Gastroesophageal sphincter (tissue), 4 donors: ENCODE data around the gene ARNT2. TPM values are rescaled to one million over a fixed set of nuclear protein-coding genes. Genes with fewer than 3 reads are reported as not detected.

Experiments used
- ATAC-seq: fragments of 150-250 bp; one replicate; pipeline ENCODE4 v1.9.1; 2016; ENCODE audit warnings: mild to moderate bottlenecking, moderate library complexity
- H3K27ac ChIP-seq, 4 donors: fragments of 200-600 bp; sonication (generic) in 3 of 4; 1 replicate in 3 of 4; 2 replicates in 1 of 4; pipeline ENCODE4 v1.5.1; 2016 to 2019
- H3K27me3 ChIP-seq: fragments of 200-600 bp; sonication (generic); one replicate; pipeline ENCODE4 v1.5.1; 2019
- H3K36me3 ChIP-seq, 2 donors: fragments of 200-600 bp; sonication (generic); one replicate each; pipeline ENCODE4 v1.5.1; 2019; ENCODE audit warnings: control low read depth in 1 of 2
- H3K4me1 ChIP-seq, 3 donors: fragments of 200-600 bp; sonication (generic); 1 replicate in 2 of 3; 2 replicates in 1 of 3; pipeline ENCODE4 v1.5.1; 2016 to 2019; ENCODE audit warnings: control low read depth in 2 of 3
- H3K4me3 ChIP-seq, 2 donors: fragments of 200-600 bp; sonication (generic); one replicate each; pipeline ENCODE4 v1.5.1; 2019; ENCODE audit warnings: mild to moderate bottlenecking in 1 of 2, moderate library complexity in 1 of 2
- H3K9me3 ChIP-seq, 3 donors: fragments of 200-600 bp; sonication (generic); one replicate each; pipeline ENCODE4 v1.5.1; 2017 to 2019; ENCODE audit warnings: control low read depth in 2 of 3
- CTCF ChIP-seq, 4 experiments: fragments of 200-600 bp in 2 of 4; fragments of 450-650 bp in 2 of 4; sonication (generic) in 1 of 4; IDR thresholded peaks; one replicate each; pipeline ENCODE4 v1.5.1; 2017 to 2019; ENCODE audit warnings: antibody characterized with exemption in 4 of 4, mild to moderate bottlenecking in 2 of 4, moderate library complexity in 2 of 4
- EP300 ChIP-seq: sonication (generic); formaldehyde crosslinking; IDR thresholded peaks from one replicate; pipeline ENCODE4 v1.6.1; 2017; ENCODE audit warnings: antibody characterized with exemption, mild to moderate bottlenecking
- POLR2A ChIP-seq, 2 donors: fragments of 450-650 bp; IDR thresholded peaks; one replicate each; pipeline ENCODE4 v1.6.1; 2017; ENCODE audit warnings: antibody characterized with exemption in 2 of 2, mild to moderate bottlenecking in 2 of 2, moderate library complexity in 1 of 2
- POLR2AphosphoS5 ChIP-seq: sonication (generic); formaldehyde crosslinking; IDR thresholded peaks from one replicate; pipeline ENCODE4 v1.6.1; 2017; ENCODE audit warnings: antibody characterized with exemption
- WGBS, 2 donors: methylation state at CpG; one replicate each; pipeline ENCODE4 v1.1.5; 2018; ENCODE audit warnings: low coverage in 1 of 2; 5-methylcytosine and 5-hydroxymethylcytosine counted together
- total RNA-seq, 4 donors: library from RNA; depleted of rRNA; stranded (reverse); fragments of >200 nt; gene quantifications; one replicate each; pipeline ENCODE4 v1.1.0, GENCODE V29; 2016

ARNT2 gene
- total RNA-seq, 4 donors from 2014 or later = 6.7 to 11.6 (median 9.4) TPM

- 68 to 78% methylated on average over 2 of the region's 2 CpGs for WGBS, 2 donors
- no peak overlapping the region for H3K27ac ChIP-seq
- peaks cover 0 to 29% (median 5%) of the 10 kb centered on the region in 3 donors for H3K4me1 ChIP-seq
- no peaks in the 10 kb centered on the region for H3K27me3 ChIP-seq
- H3K36me3 ChIP-seq = no peaks in the 10 kb centered on the region
- no peak for ATAC-seq
- no peak overlapping the region for H3K4me3 ChIP-seq
- no peak for TF ChIP-seq EP300
- no peak for TF ChIP-seq CTCF (IDR thresholded peaks at IDR 0.05)
- TF ChIP-seq POLR2AphosphoS5 = no peak
- TF ChIP-seq POLR2A (IDR thresholded peaks at IDR 0.05) = no peak
- no peaks in the 10 kb centered on the region for H3K9me3 ChIP-seq
These were observed 91.3 kb downstream of the ARNT2 start for GRCh38 chr15:80495401-80495942.

- Histone ChIP-seq H3K9me3 (no peaks in the 10 kb centered on the region), H3K27ac (no peak overlapping the region), H3K4me1 (peaks cover 0 to 29% (median 5%) of the 10 kb centered on the region in 3 donors), H3K4me3 (no peak overlapping the region), H3K36me3 (no peaks in the 10 kb centered on the region), H3K27me3 (no peaks in the 10 kb centered on the region)
- 80 to 95% methylated on average over 1 to 2 of the region's 2 CpGs for WGBS, 2 donors
- TF ChIP-seq POLR2AphosphoS5 = no peak
- no peak for TF ChIP-seq EP300
- TF ChIP-seq POLR2A (IDR thresholded peaks at IDR 0.05) = no peak
- TF ChIP-seq CTCF (IDR thresholded peaks at IDR 0.05) = no peak
- no peak for ATAC-seq
These were observed 91.9 kb downstream of the ARNT2 start for GRCh38 chr15:80496096-80496495.

GRCh38 chr15:80497221-80497620 is 93.0 kb downstream of the ARNT2 start:
- Histone ChIP-seq H3K9me3 (no peaks in the 10 kb centered on the region), H3K4me3 (no peak overlapping the region), H3K27ac (no peak overlapping the region), H3K27me3 (no peaks in the 10 kb centered on the region), H3K4me1 (peaks cover 0 to 29% (median 5%) of the 10 kb centered on the region in 3 donors), H3K36me3 (no peaks in the 10 kb centered on the region)
- 100% methylated on average over 1 of the region's 1 CpG; no CpG with 5 or more reads in 1 of the 2 donors for WGBS, 2 donors
- TF ChIP-seq EP300 = no peak
- no peak for TF ChIP-seq POLR2AphosphoS5
- TF ChIP-seq POLR2A (IDR thresholded peaks at IDR 0.05) = no peak
- no peak for TF ChIP-seq CTCF (IDR thresholded peaks at IDR 0.05)
- no peak for ATAC-seq

- 62 to 66% methylated on average over 3 to 4 of the region's 4 CpGs for WGBS, 2 donors
- no peaks in the 10 kb centered on the region for H3K27me3 ChIP-seq
- H3K36me3 ChIP-seq = peaks cover 0 to 4% of the 10 kb centered on the region in 2 donors
- no peaks in the 10 kb centered on the region for H3K9me3 ChIP-seq
- H3K4me3 ChIP-seq = no peak overlapping the region
- H3K27ac ChIP-seq = no peak overlapping the region
- H3K4me1 ChIP-seq = peaks cover 0 to 32% (median 5%) of the 10 kb centered on the region in 3 donors
- TF ChIP-seq POLR2AphosphoS5 = no peak
- no peak for ATAC-seq
These were observed 94.5 kb downstream of the ARNT2 start for GRCh38 chr15:80498652-80499051.

GRCh38 chr15:80500021-80500420 is 95.8 kb downstream of the ARNT2 start:
- H3K4me3 ChIP-seq = no peak overlapping the region
- 67 to 83% methylated on average over 1 of the region's 1 CpG for WGBS, 2 donors
- H3K27me3 ChIP-seq = no peaks in the 10 kb centered on the region
- H3K9me3 ChIP-seq = peaks cover 0 to 4% (median 0%) of the 10 kb centered on the region in 3 donors
- TF ChIP-seq POLR2AphosphoS5 (peak; percentile 5), EP300 (no peak), POLR2A (IDR thresholded peaks at IDR 0.05) (no peak), CTCF (IDR thresholded peaks at IDR 0.05) (no peak)
- no peak overlapping the region for H3K27ac ChIP-seq
- ATAC-seq = no peak
- peaks cover 0 to 21% (median 5%) of the 10 kb centered on the region in 3 donors for H3K4me1 ChIP-seq
- H3K36me3 ChIP-seq = peaks cover 0 to 7% of the 10 kb centered on the region in 2 donors
